ENCODE results near the gene DMRTC2. TPM values are rescaled to one million over a fixed set of nuclear protein-coding genes. Genes with fewer than 3 reads are reported as not detected.

DMRTC2 gene
- total RNA-seq, 4 donors from 2014 or later: 0.13 TPM; not detected in 3

DNA sequence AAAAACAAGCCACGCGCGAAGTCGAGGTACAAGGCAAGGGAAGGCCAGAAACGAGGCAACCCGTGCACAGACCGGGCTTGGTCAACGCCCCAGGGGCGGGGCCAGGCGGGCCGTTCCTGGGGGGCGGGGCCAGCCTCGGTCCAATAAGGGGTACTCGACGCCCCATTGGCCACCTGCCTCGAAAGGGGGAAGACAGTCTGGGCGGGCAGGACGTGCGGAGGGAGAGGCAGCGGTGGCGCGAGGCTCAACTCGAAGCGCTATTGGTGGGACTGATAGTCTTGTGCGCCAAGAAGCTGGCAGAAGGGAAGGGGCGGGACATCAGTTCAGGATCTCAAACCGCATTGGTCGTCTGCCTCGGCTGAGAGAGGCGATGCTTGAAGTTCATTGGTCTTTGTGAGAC, 241 bp upstream of the DMRTC2 start, which contains the start of gene LYPD4:
TSS of gene LYPD4 (minus strand) at position 83 of the 400 bp plus-strand sequence. CDS start 5,398 bp downstream, outside the sequence.
- H3K27me3 ChIP-seq: no peaks in the 10 kb centered on the region
- H3K27ac ChIP-seq: no peak within 1 kb of the TSS
- 77 to 79% methylated on average over 24 to 30 of the region's 30 CpGs for WGBS, 2 donors
- TF ChIP-seq POLR2A (IDR thresholded peaks at IDR 0.05): no peak
- TF ChIP-seq, protein P1, sequence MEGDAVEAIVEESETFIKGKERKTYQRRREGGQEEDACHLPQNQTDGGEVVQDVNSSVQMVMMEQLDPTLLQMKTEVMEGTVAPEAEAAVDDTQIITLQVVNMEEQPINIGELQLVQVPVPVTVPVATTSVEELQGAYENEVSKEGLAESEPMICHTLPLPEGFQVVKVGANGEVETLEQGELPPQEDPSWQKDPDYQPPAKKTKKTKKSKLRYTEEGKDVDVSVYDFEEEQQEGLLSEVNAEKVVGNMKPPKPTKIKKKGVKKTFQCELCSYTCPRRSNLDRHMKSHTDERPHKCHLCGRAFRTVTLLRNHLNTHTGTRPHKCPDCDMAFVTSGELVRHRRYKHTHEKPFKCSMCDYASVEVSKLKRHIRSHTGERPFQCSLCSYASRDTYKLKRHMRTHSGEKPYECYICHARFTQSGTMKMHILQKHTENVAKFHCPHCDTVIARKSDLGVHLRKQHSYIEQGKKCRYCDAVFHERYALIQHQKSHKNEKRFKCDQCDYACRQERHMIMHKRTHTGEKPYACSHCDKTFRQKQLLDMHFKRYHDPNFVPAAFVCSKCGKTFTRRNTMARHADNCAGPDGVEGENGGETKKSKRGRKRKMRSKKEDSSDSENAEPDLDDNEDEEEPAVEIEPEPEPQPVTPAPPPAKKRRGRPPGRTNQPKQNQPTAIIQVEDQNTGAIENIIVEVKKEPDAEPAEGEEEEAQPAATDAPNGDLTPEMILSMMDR (IDR thresholded peaks at IDR 0.05): no peak
- no peak for DNase-seq
- H3K36me3 ChIP-seq: no peaks in the 10 kb centered on the region
- H3K4me1 ChIP-seq: no peaks in the 10 kb centered on the region
- no peak within 1 kb of the TSS for H3K4me3 ChIP-seq (replicated peaks in 1 of 3)
- intact Hi-C loops (cut with DNase I): no loop called here
- no peaks in the 10 kb centered on the region for H3K9me3 ChIP-seq

DNA sequence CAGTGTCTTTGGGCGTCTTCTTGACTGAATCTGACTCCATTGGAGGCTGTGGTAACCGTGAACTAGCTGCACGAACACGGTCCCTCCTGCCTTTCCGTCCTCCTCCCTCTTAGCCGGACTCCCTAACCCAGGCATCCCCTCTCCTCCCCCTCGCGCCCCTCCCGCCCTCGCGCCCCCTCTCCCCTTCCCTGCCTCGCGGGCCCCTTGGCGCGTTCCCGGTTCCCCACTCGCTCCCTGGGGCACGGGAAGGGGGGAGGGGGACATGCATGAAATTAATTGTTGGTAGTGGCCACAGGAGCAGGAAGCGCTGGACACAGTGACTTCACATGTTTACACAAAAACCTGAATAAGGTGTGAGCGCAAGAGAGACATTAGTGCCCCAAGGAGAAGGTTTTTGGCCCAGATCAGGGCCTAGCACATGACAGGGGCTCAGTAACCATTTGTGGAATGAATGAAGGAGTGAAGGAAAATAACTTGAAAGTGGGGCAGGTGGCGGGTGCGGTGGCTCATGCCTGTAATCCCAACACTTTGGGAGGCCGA, 279 bp downstream of the DMRTC2 start:
- WGBS, 2 donors: 87 to 92% methylated on average over 23 of the region's 23 CpGs
- TF ChIP-seq, protein P1 (IDR thresholded peaks at IDR 0.05): no peak
- no peak for TF ChIP-seq POLR2A (IDR thresholded peaks at IDR 0.05)
- H3K27ac ChIP-seq: no peak overlapping the region
- intact Hi-C loops (cut with DNase I): no loop called here
- no peaks in the 10 kb centered on the region for H3K36me3 ChIP-seq
- no peak overlapping the region for H3K4me3 ChIP-seq (replicated peaks in 1 of 3)
- DNase-seq: no peak
- H3K9me3 ChIP-seq: no peaks in the 10 kb centered on the region
- no peaks in the 10 kb centered on the region for H3K4me1 ChIP-seq
- no peaks in the 10 kb centered on the region for H3K27me3 ChIP-seq

DNA sequence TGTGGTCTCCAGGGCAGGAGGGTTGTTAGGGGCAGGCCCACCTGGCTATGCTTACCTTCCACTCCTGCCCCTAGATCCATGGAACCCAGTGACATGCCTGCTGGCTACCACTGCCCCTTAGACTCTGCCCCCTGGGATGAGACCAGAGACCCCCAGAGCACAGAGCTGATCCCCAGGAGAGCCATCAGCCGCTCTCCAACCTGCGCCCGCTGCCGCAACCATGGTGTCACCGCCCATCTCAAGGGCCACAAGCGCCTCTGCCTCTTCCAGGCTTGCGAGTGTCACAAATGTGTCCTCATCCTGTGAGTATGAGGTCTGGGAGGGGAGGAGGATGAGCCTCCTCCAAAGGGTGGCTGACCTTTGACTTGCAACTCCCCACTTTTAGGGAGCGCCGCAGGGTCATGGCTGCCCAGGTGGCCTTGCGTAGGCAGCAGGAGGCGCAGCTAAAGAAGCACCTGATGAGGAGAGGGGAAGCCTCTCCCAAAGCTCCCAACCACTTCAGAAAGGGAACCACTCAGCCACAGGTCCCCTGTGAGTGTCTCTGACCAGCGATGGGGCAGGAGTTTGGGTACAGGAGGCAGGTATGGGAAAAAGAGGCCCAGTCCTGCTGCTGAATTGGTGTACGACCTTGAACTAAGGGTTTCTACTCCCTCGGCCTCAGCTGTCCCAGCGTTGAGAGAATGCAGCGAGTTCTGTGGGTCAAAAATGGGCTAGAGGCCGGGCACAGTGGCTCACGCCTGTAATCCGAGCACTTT, 2.7 kb downstream of the DMRTC2 start:
- H3K4me1 ChIP-seq: no peaks in the 10 kb centered on the region
- no peaks in the 10 kb centered on the region for H3K27me3 ChIP-seq
- WGBS, 2 donors: 88 to 93% methylated on average over 12 to 19 of the region's 19 CpGs
- H3K36me3 ChIP-seq: no peaks in the 10 kb centered on the region
- TF ChIP-seq, protein P1 (IDR thresholded peaks at IDR 0.05): no peak
- TF ChIP-seq POLR2A (IDR thresholded peaks at IDR 0.05): no peak
- no peak for DNase-seq
- no peak overlapping the region for H3K27ac ChIP-seq
- H3K9me3 ChIP-seq: no peaks in the 10 kb centered on the region
- H3K4me3 ChIP-seq (replicated peaks in 1 of 3): no peak overlapping the region
- intact Hi-C loops (cut with DNase I): no loop called here

DNA sequence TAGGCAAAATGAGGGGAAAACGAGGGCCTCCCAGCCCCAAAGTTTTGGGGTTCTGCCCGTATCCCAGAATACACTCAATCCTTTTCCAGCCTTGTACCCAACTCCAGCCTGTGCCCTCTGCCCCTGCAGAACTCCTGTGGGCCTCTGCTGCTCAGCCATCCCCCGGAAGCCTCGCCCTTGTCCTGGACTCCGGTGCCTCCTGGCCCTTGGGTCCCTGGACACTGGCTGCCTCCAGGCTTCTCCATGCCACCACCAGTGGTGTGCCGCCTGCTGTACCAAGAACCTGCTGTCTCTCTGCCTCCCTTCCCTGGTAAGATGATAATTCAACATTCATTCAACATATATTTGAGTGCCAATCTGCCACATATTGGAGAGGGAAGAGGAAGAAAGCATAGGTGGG, 3.8 kb downstream of the DMRTC2 start:
- 85 to 89% methylated on average over 6 of the region's 6 CpGs for WGBS, 2 donors
- Histone ChIP-seq H3K27ac (no peak overlapping the region), H3K27me3 (no peaks in the 10 kb centered on the region), H3K9me3 (no peaks in the 10 kb centered on the region), H3K36me3 (no peaks in the 10 kb centered on the region), H3K4me1 (no peaks in the 10 kb centered on the region), H3K4me3 (replicated peaks in 1 of 3) (no peak overlapping the region)
- TF ChIP-seq, protein P1 (IDR thresholded peaks at IDR 0.05): no peak
- TF ChIP-seq POLR2A (IDR thresholded peaks at IDR 0.05): no peak
- intact Hi-C loops (cut with DNase I): no loop called here
- no peak for DNase-seq

DNA sequence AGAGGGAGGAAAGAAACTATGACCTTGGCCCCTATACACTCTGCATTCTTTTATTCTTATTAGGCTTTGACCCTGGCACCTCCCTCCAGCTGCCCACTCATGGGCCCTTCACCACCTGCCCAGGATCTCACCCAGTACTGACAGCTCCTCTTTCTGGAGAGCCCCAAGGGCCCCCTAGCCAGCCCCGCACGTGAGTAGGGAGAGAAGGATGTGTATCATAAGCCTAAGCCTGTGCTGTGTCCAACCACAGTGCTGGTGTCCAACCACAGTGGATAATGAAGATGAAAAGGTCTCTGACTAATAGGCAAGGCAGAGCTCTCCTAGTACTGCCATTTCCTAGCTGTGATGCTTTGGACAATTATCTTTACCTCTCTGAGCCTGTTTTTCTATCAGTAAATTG, 4.2 kb downstream of the DMRTC2 start:
- H3K4me1 ChIP-seq: no peaks in the 10 kb centered on the region
- no peak for TF ChIP-seq POLR2A (IDR thresholded peaks at IDR 0.05)
- TF ChIP-seq, protein P1 (IDR thresholded peaks at IDR 0.05): no peak
- 77 to 83% methylated on average over 2 of the region's 2 CpGs for WGBS, 2 donors
- H3K4me3 ChIP-seq (replicated peaks in 1 of 3): no peak overlapping the region
- no peak for DNase-seq
- H3K36me3 ChIP-seq: no peaks in the 10 kb centered on the region
- no peaks in the 10 kb centered on the region for H3K9me3 ChIP-seq
- H3K27me3 ChIP-seq: no peaks in the 10 kb centered on the region
- H3K27ac ChIP-seq: no peak overlapping the region
- intact Hi-C loops (cut with DNase I): no loop called here

All from thyroid gland (tissue), 4 donors.